Caco-2 (cell line): ENCODE measurements around the gene ACTL7B. TPM values are rescaled to one million over a fixed set of nuclear protein-coding genes. Genes with fewer than 3 reads are reported as not detected.

Source experiments
- BruUV-seq: library from RNA; stranded (reverse); fragments of 400-500 nt; replicated peaks from 2 replicates; lab custom pipeline; 2021; lab: Mats Ljungman, UMichigan
- CTCF ChIA-PET: fragments of 300-600 bp; sonication (Branson Sonifier 250); formaldehyde crosslinking; loops from one replicate; lab custom pipeline; 2022; ENCODE audit warnings: antibody characterized with exemption; lab: Charles Lee
- POLR2A ChIA-PET: fragments of 300-600 bp; sonication (Branson Sonifier 250); formaldehyde crosslinking; loops from one replicate; lab custom pipeline; 2022; ENCODE audit warnings: antibody characterized with exemption; lab: Charles Lee
- DNase-seq, 2 experiments: peaks; one replicate each; pipeline versions ENCODE4 v3.0.0 to v3.0.0-alpha.2; 2020 to 2022
- H3K27me3 ChIP-seq: replicated peaks from 2 replicates; pipeline ENCODE4 v1.6.0; 2011; ENCODE audit warnings: low read length; ENCODE audit not compliant: control insufficient read depth, insufficient read depth
- H3K36me3 ChIP-seq: 2 replicates; pipeline ENCODE4 v1.5.1; 2011; ENCODE audit warnings: low read length; ENCODE audit not compliant: control insufficient read depth, insufficient read depth
- H3K4me1 ChIP-seq: fragments of 250-450 bp; sonication (Bioruptor Pico); 2 replicates; pipeline ENCODE4 v1.5.1; 2020; ENCODE audit warnings: mild to moderate bottlenecking
- H3K4me3 ChIP-seq: 2 replicates; pipeline ENCODE4 v1.5.1; 2011; ENCODE audit warnings: low read depth, mild to moderate bottlenecking, control low read depth, low read length
- H3K9me3 ChIP-seq: fragments of 250-450 bp; sonication (Bioruptor Pico); 2 replicates; pipeline ENCODE4 v1.5.1; 2020; ENCODE audit warnings: mild to moderate bottlenecking, moderate library complexity
- H3K27ac Mint-ChIP-seq: one replicate; pipeline ENCODE4 v1.8.0; 2022; ENCODE audit warnings: mixed read lengths; ENCODE audit not compliant: unreplicated experiment
- H3K27me3 Mint-ChIP-seq: one replicate; pipeline ENCODE4 v1.8.0; 2022; ENCODE audit warnings: mixed read lengths; ENCODE audit not compliant: insufficient read depth, unreplicated experiment
- H3K36me3 Mint-ChIP-seq: one replicate; pipeline ENCODE4 v1.8.0; 2022; ENCODE audit warnings: mild to moderate bottlenecking, mixed read lengths; ENCODE audit not compliant: insufficient read depth, unreplicated experiment
- H3K4me1 Mint-ChIP-seq: one replicate; pipeline ENCODE4 v1.8.0; 2022; ENCODE audit warnings: low read depth, mixed read lengths; ENCODE audit not compliant: unreplicated experiment
- H3K4me3 Mint-ChIP-seq: one replicate; pipeline ENCODE4 v1.8.0; 2022; ENCODE audit warnings: mild to moderate bottlenecking, moderate library complexity, mixed read lengths; ENCODE audit not compliant: unreplicated experiment
- H3K9me3 Mint-ChIP-seq: one replicate; pipeline ENCODE4 v1.8.0; 2022; ENCODE audit warnings: mixed read lengths; ENCODE audit not compliant: unreplicated experiment
- CTCF ChIP-seq, 2 experiments: fragments of 200-600 bp in 1 of 2; IDR thresholded peaks; 1 replicate in 1 of 2; 2 replicates in 1 of 2; pipeline versions ENCODE4 v1.5.1 to v1.8.0; 2011 to 2022; ENCODE audit warnings: antibody characterized with exemption in 1 of 2, control low read depth in 1 of 2, inconsistent platforms in 1 of 2, low read depth in 1 of 2, low read length in 1 of 2, mild to moderate bottlenecking in 1 of 2, moderate library complexity in 1 of 2; ENCODE audit not compliant: insufficient read depth in 1 of 2, severe bottlenecking in 1 of 2, unreplicated experiment in 1 of 2
- intact Hi-C: fragments of 100-400 bp; cut with micrococcal nuclease; formaldehyde crosslinking; loops from one replicate; pipeline ENCODE4 v1.10.0; 2022; ENCODE audit not compliant: unreplicated experiment
- total RNA-seq: library from RNA; stranded (reverse); gene quantifications from 2 replicates; pipeline ENCODE4 v1.2.3, GENCODE V29; 2022

The ACTL7B gene
- total RNA-seq, 1 experiment from 2014 or later: not detected

DNA sequence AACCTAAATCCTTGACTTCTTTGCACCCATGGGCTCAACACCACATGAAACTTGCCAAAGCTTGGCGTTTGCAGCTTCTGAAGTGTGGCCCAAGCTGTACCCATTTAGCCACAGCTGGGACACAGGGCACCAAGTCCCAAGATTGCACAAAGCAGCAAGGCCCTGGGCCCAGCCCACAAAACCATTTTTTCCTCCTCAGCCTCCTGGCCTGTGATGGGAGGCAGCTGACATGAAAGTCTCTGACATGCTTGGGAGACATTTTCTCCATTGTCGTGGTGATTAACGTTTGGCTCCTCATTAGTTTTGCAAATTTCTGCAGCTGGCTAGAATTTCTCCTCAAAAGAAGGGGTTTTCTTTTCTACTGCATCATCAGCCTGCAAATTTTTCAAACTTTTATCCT, 32.0 kb downstream of the ACTL7B start:
- DNase-seq: no peak
- POLR2A ChIA-PET: no interaction called here

GRCh38 chr9:108816037-108816436, 39.7 kb downstream of the ACTL7B start:
- BruUV-seq: no TSS peak

More for the DNA sequence above, 32.0 kb downstream of the ACTL7B start:
- BruUV-seq: no TSS peak
- no peaks in the 10 kb centered on the region; the same call in none of the 2 replicates for H3K9me3 ChIP-seq
- Mint-ChIP-seq H3K4me3 (no peak overlapping the region), H3K36me3 (no peaks in the 10 kb centered on the region), H3K4me1 (no peaks in the 10 kb centered on the region), H3K27me3 (no peaks in the 10 kb centered on the region), H3K27ac (no peak overlapping the region), H3K9me3 (peaks cover 33% of the 10 kb centered on the region)
- no peak for TF ChIP-seq CTCF (IDR thresholded peaks at IDR 0.05; ENCODE audit: insufficient read depth in 1 of 2, low read depth in 1 of 2, low read length in 1 of 2, severe bottlenecking in 1 of 2, unreplicated experiment in 1 of 2)
- H3K4me3 ChIP-seq: no peak overlapping the region
- CTCF ChIA-PET: no interaction called here
- intact Hi-C loops: no loop called here
- no peaks in the 10 kb centered on the region for H3K4me1 ChIP-seq
- H3K27me3 ChIP-seq: no peaks in the 10 kb centered on the region
- H3K36me3 ChIP-seq: no peaks in the 10 kb centered on the region

GRCh38 chr9:108815156-108815555, 40.6 kb downstream of the ACTL7B start:
- ChIA-PET CTCF (no interaction called here), POLR2A (no interaction called here)
- Mint-ChIP-seq H3K36me3 (no peaks in the 10 kb centered on the region), H3K4me3 (no peak overlapping the region), H3K27ac (no peak overlapping the region), H3K4me1 (no peaks in the 10 kb centered on the region), H3K27me3 (peaks cover 7% of the 10 kb centered on the region), H3K9me3 (no peaks in the 10 kb centered on the region)
- H3K27me3 ChIP-seq: no peaks in the 10 kb centered on the region; the same call in 1 of the 2 replicates
- no peaks in the 10 kb centered on the region for H3K36me3 ChIP-seq
- H3K9me3 ChIP-seq: no peaks in the 10 kb centered on the region
- DNase-seq: peak; percentile 23 to 46
- H3K4me1 ChIP-seq: no peaks in the 10 kb centered on the region
- no peak overlapping the region for H3K4me3 ChIP-seq
- TF ChIP-seq CTCF (IDR thresholded peaks at IDR 0.05; ENCODE audit: insufficient read depth in 1 of 2, low read depth in 1 of 2, low read length in 1 of 2, severe bottlenecking in 1 of 2, unreplicated experiment in 1 of 2): no peak
- intact Hi-C loops: no loop called here
- no TSS peak for BruUV-seq

More at GRCh38 chr9:108816037-108816436, 39.7 kb downstream of the ACTL7B start:
- Mint-ChIP-seq H3K4me3 (no peak overlapping the region), H3K4me1 (no peaks in the 10 kb centered on the region), H3K36me3 (no peaks in the 10 kb centered on the region), H3K27ac (no peak overlapping the region), H3K27me3 (peaks cover 6% of the 10 kb centered on the region), H3K9me3 (no peaks in the 10 kb centered on the region)
- CTCF ChIA-PET: no interaction called here
- H3K4me1 ChIP-seq: no peaks in the 10 kb centered on the region
- H3K27me3 ChIP-seq: no peaks in the 10 kb centered on the region
- no peak overlapping the region for H3K4me3 ChIP-seq
- TF ChIP-seq CTCF (IDR thresholded peaks at IDR 0.05; ENCODE audit: insufficient read depth in 1 of 2, low read depth in 1 of 2, low read length in 1 of 2, severe bottlenecking in 1 of 2, unreplicated experiment in 1 of 2): no peak
- POLR2A ChIA-PET: no interaction called here
- intact Hi-C loops: no loop called here
- no peak for DNase-seq
- no peaks in the 10 kb centered on the region for H3K36me3 ChIP-seq
- no peaks in the 10 kb centered on the region; the same call in 1 of the 2 replicates for H3K9me3 ChIP-seq
